ENCODE measurements around the gene TMEM190.

TMEM190 gene

DNA sequence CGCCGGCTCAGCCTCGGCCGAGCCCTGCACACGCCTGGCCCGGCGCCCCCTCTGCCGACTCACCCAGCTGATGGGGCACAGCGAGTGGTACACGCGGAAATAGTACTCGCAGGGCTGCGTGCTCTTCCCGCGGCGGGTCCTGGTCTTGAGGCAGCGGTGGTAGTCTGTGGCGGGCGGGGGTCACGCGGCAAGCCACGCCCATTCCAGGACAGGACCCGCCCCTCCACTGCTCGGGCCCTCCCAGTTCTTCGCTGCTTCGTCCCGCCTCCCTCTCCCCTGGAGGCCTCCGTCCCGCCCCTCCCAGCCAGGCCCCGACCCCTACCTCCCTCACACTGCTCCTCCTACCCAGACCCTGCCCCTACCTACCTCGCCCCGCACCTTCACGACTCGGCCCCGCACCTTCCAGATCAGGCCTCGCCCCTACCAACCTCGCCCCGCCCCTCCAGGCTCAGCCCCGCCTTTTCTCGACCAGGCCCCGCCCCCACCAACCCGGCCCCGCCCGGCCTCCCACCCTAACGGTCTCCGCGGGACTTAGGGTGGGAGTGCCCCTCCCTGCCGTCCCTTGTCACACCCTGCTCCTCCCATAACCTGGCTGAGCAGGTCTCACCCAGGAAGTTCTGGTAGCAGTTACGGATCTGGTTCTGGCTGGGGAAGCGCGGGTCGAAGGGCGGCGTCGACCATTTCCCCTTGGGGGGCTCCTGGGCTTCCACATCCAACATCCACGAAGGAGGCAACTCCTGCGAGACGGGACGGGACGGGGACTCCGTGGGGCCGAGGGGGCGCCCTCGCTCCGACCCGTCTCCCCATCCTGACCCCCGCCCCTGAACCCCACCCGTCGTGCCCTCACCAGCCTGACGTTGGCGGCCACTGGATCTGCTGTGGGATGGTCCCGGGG, 22.6 kb upstream of the TMEM190 start (continued):
- TF ChIP-seq, protein P1, sequence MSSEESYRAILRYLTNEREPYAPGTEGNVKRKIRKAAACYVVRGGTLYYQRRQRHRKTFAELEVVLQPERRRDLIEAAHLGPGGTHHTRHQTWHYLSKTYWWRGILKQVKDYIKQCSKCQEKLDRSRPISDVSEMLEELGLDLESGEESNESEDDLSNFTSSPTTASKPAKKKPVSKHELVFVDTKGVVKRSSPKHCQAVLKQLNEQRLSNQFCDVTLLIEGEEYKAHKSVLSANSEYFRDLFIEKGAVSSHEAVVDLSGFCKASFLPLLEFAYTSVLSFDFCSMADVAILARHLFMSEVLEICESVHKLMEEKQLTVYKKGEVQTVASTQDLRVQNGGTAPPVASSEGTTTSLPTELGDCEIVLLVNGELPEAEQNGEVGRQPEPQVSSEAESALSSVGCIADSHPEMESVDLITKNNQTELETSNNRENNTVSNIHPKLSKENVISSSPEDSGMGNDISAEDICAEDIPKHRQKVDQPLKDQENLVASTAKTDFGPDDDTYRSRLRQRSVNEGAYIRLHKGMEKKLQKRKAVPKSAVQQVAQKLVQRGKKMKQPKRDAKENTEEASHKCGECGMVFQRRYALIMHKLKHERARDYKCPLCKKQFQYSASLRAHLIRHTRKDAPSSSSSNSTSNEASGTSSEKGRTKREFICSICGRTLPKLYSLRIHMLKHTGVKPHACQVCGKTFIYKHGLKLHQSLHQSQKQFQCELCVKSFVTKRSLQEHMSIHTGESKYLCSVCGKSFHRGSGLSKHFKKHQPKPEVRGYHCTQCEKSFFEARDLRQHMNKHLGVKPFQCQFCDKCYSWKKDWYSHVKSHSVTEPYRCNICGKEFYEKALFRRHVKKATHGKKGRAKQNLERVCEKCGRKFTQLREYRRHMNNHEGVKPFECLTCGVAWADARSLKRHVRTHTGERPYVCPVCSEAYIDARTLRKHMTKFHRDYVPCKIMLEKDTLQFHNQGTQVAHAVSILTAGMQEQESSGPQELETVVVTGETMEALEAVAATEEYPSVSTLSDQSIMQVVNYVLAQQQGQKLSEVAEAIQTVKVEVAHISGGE (tag by site-specific recombination; conservative IDR thresholded peaks at IDR 0.05; ENCODE audit: low read depth), result 0 out of 2 replicates have a peak, but pooled peaks have one; percentile 4
- TF ChIP-seq ZNF626 (tag by site-specific recombination; IDR thresholded peaks at IDR 0.05) (no peak), ZNF335 (tag by site-specific recombination; conservative IDR thresholded peaks at IDR 0.05) (peak; percentile 66), KLF10 (tag by site-specific recombination; IDR thresholded peaks at IDR 0.05) (no peak), HOXC10 (CRISPR knock-in tag; IDR thresholded peaks at IDR 0.05) (no peak), EGR2 (tag by site-specific recombination; IDR thresholded peaks at IDR 0.05; ENCODE audit: low read depth) (no peak; the same call in 1 of the 2 replicates), ZBTB8A (tag by site-specific recombination; IDR thresholded peaks at IDR 0.05) (no peak), MZF1 (tag by site-specific recombination; IDR thresholded peaks at IDR 0.05; ENCODE audit: borderline replicate concordance) (no peak), ZBTB48 (tag by site-specific recombination; IDR thresholded peaks at IDR 0.05) (no peak), ZNF292 (tag by site-specific recombination; IDR thresholded peaks at IDR 0.05; ENCODE audit: borderline replicate concordance, low read depth) (no peak), RBAK (tag by site-specific recombination; IDR thresholded peaks at IDR 0.05) (no peak), ZNF530 (tag by site-specific recombination; IDR thresholded peaks at IDR 0.05; ENCODE audit: low read depth) (no peak), ZNF274 (IDR thresholded peaks at IDR 0.05; ENCODE audit: low read length) (no peak), ZNF274 (tag by site-specific recombination; IDR thresholded peaks at IDR 0.05; ENCODE audit: borderline replicate concordance) (no peak), ZNF623 (tag by site-specific recombination; IDR thresholded peaks at IDR 0.05) (no peak), ZNF701 (tag by site-specific recombination; IDR thresholded peaks at IDR 0.05) (no peak), TRIM28 (IDR thresholded peaks at IDR 0.05; ENCODE audit: borderline replicate concordance, low read length) (no peak), ZNF596 (tag by site-specific recombination; IDR thresholded peaks at IDR 0.05) (no peak), GLI4 (tag by site-specific recombination; IDR thresholded peaks at IDR 0.05) (no peak), SALL2 (tag by site-specific recombination; IDR thresholded peaks at IDR 0.05; ENCODE audit: borderline replicate concordance) (no peak), ZNF341 (tag by site-specific recombination; IDR thresholded peaks at IDR 0.05; ENCODE audit: low read depth) (0 out of 2 replicates have a peak, but pooled peaks have one; percentile 46), ZNF426 (tag by site-specific recombination; IDR thresholded peaks at IDR 0.05) (no peak), SETDB1 (IDR thresholded peaks at IDR 0.05; ENCODE audit: insufficient read length, low read length) (no peak)
- TF ChIP-seq, protein P2, sequence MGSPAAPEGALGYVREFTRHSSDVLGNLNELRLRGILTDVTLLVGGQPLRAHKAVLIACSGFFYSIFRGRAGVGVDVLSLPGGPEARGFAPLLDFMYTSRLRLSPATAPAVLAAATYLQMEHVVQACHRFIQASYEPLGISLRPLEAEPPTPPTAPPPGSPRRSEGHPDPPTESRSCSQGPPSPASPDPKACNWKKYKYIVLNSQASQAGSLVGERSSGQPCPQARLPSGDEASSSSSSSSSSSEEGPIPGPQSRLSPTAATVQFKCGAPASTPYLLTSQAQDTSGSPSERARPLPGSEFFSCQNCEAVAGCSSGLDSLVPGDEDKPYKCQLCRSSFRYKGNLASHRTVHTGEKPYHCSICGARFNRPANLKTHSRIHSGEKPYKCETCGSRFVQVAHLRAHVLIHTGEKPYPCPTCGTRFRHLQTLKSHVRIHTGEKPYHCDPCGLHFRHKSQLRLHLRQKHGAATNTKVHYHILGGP (tag by site-specific recombination; IDR thresholded peaks at IDR 0.05), result no peak
- TF ChIP-seq, protein P3, sequence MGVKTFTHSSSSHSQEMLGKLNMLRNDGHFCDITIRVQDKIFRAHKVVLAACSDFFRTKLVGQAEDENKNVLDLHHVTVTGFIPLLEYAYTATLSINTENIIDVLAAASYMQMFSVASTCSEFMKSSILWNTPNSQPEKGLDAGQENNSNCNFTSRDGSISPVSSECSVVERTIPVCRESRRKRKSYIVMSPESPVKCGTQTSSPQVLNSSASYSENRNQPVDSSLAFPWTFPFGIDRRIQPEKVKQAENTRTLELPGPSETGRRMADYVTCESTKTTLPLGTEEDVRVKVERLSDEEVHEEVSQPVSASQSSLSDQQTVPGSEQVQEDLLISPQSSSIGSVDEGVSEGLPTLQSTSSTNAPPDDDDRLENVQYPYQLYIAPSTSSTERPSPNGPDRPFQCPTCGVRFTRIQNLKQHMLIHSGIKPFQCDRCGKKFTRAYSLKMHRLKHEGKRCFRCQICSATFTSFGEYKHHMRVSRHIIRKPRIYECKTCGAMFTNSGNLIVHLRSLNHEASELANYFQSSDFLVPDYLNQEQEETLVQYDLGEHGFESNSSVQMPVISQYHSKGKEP (tag by site-specific recombination; IDR thresholded peaks at IDR 0.05), result no peak
- TF ChIP-seq, protein P4, sequence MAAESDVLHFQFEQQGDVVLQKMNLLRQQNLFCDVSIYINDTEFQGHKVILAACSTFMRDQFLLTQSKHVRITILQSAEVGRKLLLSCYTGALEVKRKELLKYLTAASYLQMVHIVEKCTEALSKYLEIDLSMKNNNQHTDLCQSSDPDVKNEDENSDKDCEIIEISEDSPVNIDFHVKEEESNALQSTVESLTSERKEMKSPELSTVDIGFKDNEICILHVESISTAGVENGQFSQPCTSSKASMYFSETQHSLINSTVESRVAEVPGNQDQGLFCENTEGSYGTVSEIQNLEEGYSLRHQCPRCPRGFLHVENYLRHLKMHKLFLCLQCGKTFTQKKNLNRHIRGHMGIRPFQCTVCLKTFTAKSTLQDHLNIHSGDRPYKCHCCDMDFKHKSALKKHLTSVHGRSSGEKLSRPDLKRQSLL (tag by site-specific recombination; IDR thresholded peaks at IDR 0.05), result no peak
- TF ChIP-seq, protein P5, sequence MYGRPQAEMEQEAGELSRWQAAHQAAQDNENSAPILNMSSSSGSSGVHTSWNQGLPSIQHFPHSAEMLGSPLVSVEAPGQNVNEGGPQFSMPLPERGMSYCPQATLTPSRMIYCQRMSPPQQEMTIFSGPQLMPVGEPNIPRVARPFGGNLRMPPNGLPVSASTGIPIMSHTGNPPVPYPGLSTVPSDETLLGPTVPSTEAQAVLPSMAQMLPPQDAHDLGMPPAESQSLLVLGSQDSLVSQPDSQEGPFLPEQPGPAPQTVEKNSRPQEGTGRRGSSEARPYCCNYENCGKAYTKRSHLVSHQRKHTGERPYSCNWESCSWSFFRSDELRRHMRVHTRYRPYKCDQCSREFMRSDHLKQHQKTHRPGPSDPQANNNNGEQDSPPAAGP (tag by site-specific recombination; IDR thresholded peaks at IDR 0.05), result no peak
- TF ChIP-seq, protein P6, sequence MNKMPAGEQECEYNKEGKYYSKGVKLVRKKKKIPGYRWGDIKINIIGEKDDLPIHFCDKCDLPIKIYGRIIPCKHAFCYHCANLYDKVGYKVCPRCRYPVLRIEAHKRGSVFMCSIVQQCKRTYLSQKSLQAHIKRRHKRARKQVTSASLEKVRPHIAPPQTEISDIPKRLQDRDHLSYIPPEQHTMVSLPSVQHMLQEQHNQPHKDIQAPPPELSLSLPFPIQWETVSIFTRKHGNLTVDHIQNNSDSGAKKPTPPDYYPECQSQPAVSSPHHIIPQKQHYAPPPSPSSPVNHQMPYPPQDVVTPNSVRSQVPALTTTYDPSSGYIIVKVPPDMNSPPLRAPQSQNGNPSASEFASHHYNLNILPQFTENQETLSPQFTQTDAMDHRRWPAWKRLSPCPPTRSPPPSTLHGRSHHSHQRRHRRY (tag by site-specific recombination; IDR thresholded peaks at IDR 0.05), result no peak
- TF ChIP-seq, protein P7, sequence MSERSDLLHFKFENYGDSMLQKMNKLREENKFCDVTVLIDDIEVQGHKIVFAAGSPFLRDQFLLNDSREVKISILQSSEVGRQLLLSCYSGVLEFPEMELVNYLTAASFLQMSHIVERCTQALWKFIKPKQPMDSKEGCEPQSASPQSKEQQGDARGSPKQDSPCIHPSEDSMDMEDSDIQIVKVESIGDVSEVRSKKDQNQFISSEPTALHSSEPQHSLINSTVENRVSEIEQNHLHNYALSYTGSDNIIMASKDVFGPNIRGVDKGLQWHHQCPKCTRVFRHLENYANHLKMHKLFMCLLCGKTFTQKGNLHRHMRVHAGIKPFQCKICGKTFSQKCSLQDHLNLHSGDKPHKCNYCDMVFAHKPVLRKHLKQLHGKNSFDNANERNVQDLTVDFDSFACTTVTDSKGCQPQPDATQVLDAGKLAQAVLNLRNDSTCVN (tag by site-specific recombination; optimal IDR thresholded peaks at IDR 0.05), result peak; percentile 48

All from HEK293 (cell line).